ENCODE measurements around the gene PIAS2.
"Not testable (repeated sequence)": the region's sequence is repeated elsewhere in the genome, so short reads cannot be mapped to it uniquely, and the experiment has no call there.

The PIAS2 gene

GRCh38 chr18:46899274-46899948, 17.9 kb downstream of the PIAS2 start:
- no peak for DNase-seq (ENCODE audit: low spot score)

- DNase-seq (ENCODE audit: low spot score), result no peak
Observed at GRCh38 chr18:46894124-46894523, 23.2 kb downstream of the PIAS2 start.

GRCh38 chr18:46893360-46893759, 23.9 kb downstream of the PIAS2 start:
- no peak for DNase-seq (ENCODE audit: low spot score)

- DNase-seq (ENCODE audit: low spot score), result no peak
Observed at GRCh38 chr18:46892842-46893241, 24.5 kb downstream of the PIAS2 start.

GRCh38 chr18:46891742-46892214, 25.5 kb downstream of the PIAS2 start:
- no peak for DNase-seq (ENCODE audit: low spot score)

GRCh38 chr18:46888965-46889364, 28.3 kb downstream of the PIAS2 start:
- no peak for DNase-seq (ENCODE audit: low spot score)

GRCh38 chr18:46886893-46887292, 30.4 kb downstream of the PIAS2 start:
- no peak for DNase-seq (ENCODE audit: low spot score)

- no peak for DNase-seq (ENCODE audit: low spot score)
Observed at GRCh38 chr18:46883180-46883579, 34.1 kb downstream of the PIAS2 start.

- no peak for DNase-seq (ENCODE audit: low spot score)
Observed at GRCh38 chr18:46877329-46877987, 39.8 kb downstream of the PIAS2 start.

GRCh38 chr18:46868169-46868921, 49.0 kb downstream of the PIAS2 start:
- DNase-seq (ENCODE audit: low spot score), result no peak

- DNase-seq (ENCODE audit: low spot score), result no peak
Observed at GRCh38 chr18:46867367-46868143, 49.8 kb downstream of the PIAS2 start.

- DNase-seq (ENCODE audit: low spot score), result no peak
Observed at GRCh38 chr18:46866523-46866922, 50.8 kb downstream of the PIAS2 start.

- not testable (repeated sequence) for DNase-seq (ENCODE audit: low spot score)
Observed at GRCh38 chr18:46865245-46865644, 52.1 kb downstream of the PIAS2 start.

- DNase-seq (ENCODE audit: low spot score), result no peak
Observed at GRCh38 chr18:46859855-46860254, 57.5 kb downstream of the PIAS2 start.

- DNase-seq (ENCODE audit: low spot score), result no peak
Observed at GRCh38 chr18:46858290-46858689, 59.0 kb downstream of the PIAS2 start.

- DNase-seq (ENCODE audit: low spot score), result no peak
Observed at GRCh38 chr18:46856973-46857372, 60.3 kb downstream of the PIAS2 start.

GRCh38 chr18:46849007-46849406, 68.3 kb downstream of the PIAS2 start:
- DNase-seq (ENCODE audit: low spot score), result no peak

GRCh38 chr18:46843372-46843771, 73.9 kb downstream of the PIAS2 start:
- no peak for DNase-seq (ENCODE audit: low spot score)

- no peak for DNase-seq (ENCODE audit: low spot score)
Observed at GRCh38 chr18:46842583-46842982, 74.7 kb downstream of the PIAS2 start.

GRCh38 chr18:46833899-46834298, 83.4 kb downstream of the PIAS2 start:
- no peak for DNase-seq (ENCODE audit: low spot score)

GRCh38 chr18:46832849-46833248, 84.5 kb downstream of the PIAS2 start:
- DNase-seq (ENCODE audit: low spot score), result no peak

- DNase-seq (ENCODE audit: low spot score), result not testable (repeated sequence)
Observed at GRCh38 chr18:46832422-46832821, 84.9 kb downstream of the PIAS2 start.

All from CD4-positive, alpha-beta T cell treated with Interleukin-6 at 100 ng/mL for 8 hours (primary cell).